HG02943 (cell line): ENCODE results near the gene ZNF185.

Experiments used
- ATAC-seq: cut with Tn5 transposase; IDR thresholded peaks from one replicate; pipeline ENCODE4 v1.9.1; 2021; ENCODE audit warnings: mild to moderate bottlenecking, low read depth, moderate library complexity; ENCODE audit not compliant: unreplicated experiment

ZNF185 gene

DNA sequence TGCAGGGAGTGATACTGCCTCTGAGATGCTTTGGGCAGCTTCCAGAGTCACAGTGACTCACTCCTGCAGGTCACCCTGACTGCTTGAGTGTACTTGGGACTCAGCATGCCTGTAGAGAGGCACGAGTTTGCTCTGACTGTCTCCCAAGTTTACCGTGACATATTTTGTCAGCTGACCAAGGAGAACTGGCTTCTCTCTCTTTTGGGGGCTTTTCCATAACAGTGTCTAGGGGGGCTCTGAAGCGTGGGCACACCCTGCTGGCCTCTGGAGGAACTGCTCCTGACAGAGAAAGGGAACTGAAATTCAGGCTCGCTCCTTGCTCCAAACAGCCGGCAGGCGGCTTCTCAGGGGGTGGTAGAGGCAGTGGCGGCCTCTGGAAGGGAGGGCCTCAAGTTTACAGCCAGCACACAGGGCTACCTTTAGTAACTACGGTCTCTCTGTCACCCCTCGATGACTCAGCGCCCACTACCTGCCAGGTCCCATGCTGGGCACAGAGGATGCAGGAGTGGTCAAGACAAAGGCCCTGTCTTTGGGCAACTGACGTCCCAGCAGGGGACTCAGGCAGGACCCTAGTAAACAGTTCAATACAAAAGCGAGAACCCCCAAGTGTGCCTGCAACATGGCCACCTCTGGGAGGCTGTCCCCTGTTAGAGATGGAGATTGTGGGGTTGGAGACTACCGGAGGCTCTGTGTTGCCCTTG is 17.8 kb downstream of the ZNF185 start:
- ATAC-seq: peak; percentile 82

DNA sequence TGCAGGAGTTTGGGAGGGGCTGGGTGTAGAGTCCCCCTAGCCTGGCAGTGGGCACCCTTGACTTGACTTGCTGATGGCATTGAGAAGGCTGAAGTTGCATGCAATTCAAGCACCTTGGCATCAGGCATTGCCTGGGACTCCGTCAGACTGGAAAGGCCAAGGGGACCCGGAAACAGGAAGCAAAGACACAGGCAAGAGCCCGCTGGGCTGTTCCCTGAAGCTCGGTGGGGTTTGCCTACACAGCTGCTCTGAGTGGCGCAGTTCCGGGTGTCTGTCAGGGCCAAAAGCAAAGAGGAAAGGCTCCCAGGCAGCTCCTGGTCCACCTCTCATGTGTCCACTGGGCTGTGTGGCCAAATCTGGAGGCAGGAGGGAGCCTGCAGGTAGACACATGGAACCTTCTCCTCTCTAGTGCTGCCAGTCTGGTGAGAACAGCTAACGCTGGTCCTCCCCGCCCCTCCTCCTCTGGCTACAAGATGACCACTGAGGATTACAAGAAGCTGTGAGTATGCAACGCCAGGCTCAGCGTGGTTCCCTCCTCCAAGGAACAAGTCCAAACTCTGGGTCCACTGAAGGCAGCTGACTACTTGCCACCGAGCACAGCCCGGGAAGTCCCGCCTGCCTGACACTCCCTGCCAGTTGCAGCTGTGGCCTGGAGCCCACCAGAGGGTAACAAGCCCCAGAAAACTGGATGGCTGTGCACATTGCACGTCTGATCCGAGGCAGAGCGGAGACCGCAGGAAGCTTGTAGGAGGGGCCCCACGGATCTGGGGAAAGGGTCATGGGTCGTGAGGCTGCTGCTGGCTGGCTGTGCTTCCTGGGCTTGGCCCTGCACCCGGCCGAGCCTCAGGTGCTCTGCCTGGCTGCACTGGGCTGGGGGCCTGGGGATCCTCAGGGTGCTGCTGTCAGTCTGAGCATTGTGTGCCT is 20.1 kb downstream of the ZNF185 start:
- no peak for ATAC-seq

DNA sequence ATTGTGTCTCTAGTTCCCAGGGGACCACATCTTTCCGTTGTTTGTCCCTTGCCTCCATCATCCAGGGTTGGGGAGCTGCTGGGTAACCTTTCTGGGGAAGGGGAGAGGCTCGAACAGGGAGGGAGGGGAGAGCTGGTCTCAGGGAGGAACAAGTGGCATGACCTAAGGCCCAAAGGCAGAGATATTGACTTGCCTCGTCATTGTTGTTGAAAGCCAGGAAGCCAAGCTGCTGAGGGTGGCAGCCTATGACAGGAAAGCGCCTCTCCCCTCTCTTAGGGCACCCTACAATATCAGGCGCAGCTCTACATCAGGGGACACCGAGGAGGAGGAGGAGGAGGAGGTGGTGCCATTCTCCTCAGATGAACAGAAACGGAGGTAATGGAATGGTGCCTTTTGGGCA is 20.8 kb downstream of the ZNF185 start:
- no peak for ATAC-seq

DNA sequence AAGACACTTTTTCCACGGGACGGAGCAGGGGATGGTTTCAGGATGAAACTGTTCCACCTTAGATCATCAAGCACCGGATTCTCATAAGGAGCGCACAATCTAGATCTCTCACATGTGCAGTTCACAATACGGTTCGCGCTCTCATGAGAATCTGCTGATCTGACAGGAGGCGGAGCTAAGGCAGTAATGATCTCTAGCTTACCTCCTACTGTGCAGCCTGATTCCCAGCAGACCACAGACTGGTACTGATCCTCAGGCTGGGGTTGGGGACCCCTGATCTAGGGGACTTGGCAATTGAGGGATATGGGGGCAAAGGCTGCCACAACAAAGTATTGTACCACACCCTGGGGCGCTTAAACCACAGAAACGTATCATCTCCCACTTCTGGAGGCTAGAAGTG is 25.7 kb downstream of the ZNF185 start:
- no peak for ATAC-seq

DNA sequence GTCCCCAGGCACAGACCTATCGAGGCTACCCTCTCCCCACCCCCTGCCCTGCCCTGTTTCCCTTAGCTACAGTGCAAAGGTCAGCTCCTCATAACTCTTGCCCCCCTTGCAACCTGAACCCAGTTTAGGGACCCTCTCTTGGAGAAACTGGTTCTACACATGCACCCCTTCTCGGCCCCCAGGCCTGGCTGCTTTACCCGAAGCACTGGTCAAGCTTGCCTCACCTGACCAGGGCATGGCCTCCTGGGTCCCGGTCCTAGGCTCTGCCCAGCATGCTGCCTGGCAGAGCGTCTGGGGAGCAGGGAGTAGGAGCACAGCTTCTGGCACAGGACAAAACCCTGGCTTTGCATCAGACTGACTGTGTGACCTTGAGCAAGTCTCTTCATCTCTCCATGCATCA is 28.0 kb downstream of the ZNF185 start:
- peak; percentile 16 for ATAC-seq

DNA sequence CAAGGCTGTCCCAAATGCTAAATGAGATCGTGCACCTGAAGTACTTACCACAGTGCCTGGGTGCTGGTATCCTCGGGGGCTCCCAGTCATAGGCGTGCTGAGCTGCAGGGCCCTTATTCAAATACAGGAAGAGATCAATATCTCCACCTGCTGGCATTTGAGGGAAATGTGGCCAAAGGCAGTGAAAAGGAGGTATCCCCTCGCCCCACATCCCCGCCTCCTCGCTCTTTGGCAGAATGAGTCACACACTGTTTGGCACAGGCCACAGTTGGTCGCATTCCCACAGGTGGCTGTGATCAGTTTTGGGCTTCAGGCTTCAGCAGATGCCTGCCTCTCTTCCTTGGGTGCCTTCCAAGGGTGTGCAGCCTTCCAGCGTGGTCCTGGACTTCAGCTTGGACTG is 28.4 kb downstream of the ZNF185 start:
- peak; percentile 79 for ATAC-seq

DNA sequence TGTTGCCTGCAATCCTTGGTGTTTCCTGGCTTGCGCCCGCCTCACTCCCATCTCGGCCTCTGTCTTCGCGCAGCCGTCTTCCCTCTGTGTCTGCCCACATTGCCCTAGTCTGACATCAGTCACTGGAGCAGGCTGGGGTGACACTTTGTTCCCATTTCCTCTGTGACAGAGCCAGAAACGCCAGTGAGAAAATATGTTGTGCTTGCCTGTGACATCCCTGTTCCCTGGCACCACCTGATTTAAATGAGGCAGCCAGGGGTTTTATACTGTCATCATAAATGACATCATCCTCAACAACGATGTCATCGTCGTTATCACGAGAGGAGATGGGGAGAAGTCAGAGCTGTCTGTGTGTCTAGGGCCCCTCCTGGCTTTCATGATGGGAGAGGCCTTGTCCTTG is 29.1 kb downstream of the ZNF185 start:
- no peak for ATAC-seq

DNA sequence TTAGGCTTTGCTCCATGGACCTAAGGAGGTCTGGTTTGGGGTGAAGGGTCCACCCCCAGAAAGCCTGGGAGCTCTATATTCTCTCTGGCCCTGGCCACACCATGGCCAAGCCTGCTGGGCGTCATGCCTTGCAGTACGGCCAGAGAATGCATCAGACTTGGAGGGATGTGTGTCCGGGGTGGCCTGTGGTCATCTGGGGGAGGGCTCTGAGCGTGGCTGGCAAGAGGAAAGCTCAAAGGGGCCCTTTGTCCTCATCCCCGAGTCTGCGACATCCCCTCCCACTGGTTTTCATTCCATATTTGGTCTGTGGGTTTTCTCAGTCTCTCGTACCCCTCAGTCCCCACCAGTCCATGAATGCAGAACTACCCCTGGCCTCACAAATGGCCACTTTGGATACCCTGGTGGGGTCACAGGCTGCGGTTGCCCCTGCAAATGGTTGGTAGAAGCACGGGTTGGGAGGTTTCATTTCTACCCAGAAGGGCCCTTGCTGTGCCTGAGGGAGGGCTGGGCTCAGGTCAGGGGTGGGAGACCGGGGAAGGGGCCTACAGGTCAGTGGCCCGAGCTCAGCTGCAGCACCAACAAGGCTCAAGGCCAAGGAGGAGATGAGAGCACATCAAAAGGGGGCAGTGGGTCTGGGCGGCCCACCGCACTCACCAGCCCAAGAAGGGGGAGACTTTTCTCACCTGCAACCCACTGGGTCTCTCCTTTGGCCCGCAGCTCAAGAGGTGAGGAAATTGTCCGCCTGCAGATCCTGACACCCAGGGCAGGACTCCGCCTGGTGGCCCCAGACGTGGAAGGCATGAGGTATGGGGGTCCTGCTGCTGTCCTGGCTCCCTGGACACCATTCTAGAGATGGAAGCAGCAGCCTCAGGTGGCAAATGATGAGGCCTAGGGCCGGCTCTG is 30.2 kb downstream of the ZNF185 start:
- ATAC-seq: no peak

DNA sequence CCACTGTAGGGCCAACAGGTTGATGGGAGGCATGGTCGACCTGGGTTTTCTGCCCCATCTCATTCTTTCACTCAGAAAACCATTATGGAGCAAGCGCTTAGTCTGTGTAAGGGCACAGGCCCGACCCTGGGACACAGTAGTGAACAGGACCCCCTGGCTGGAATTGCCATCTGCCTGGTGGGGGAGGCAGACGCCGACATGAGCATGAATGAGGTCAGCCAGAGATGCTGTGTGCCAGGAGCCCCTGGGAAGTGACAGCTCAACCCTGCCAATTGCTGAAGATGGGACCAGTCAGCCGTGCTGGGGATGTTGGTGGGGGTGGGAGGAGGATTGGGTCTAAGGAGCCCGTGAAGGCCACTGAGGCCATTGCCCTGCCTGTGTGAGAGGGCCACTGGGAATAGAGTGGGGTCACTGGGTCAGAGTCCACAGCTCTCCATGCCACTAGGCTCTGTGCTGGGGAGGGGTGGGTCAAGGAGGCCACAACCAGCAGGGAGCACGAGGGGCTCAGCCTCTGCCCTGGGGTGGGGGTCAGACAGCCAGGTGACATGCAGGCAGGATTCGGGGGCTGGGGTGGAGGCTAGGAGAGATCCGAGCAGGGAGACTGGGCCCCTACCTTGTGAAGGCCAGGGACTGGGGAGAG is 31.0 kb downstream of the ZNF185 start:
- no peak for ATAC-seq

DNA sequence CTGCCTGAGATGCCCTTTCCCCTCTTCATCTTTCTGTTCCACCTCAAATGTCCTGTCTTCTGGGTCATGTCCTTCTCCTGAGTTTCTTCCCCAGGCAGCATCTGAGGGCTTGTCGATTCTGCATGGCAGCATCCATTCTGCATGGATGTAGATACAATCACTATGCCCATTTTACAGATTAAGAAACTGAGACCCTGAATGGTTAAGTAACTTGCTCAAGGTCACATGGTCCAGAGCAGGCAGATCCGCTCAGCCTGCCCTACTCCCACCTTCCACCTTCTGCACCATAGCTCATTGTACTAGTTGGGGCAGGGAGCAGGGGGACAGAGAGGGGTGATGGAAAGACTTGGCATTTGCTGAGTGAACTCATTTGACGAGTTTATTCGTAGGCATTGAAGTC is 32.0 kb downstream of the ZNF185 start:
- no peak for ATAC-seq

DNA sequence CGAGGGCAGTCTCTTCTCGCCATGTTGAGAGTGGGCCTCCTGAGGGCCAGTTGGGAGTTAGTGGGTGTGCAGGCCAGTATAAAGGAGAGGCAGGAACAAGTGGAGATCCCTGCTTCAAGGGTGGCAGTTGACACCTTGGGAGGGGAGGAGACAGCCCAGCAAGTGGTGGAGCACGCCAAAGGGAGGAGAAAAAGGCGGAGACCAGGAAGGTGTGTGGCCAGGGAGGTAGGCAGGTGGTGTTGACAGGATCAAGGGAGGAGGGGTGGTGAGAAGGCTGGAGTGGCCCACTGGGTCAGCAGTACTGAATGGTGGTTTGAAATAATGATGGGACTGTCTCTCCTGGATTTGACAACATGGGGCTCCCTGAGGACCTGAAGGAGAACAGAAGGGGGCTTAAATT is 32.6 kb downstream of the ZNF185 start:
- ATAC-seq: no peak

DNA sequence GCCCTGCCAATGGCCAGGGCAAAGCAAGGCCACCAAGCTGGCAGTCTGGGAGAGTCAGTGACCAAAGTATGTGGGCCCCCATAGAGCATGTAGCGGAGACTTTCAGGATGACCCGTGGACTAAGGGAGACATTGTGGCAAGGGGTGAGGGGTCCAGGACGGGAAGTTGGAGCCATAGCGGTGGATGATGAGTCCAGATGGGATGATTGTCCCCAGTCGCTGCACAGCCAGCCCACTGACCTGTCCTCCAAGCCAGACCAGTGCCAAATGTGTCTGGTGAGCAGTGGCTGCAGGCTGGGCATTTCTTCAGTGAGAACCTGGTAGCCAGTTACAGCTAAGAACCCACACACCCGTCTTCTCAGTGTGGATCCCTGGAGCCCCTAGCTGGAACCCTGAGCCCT is 34.3 kb downstream of the ZNF185 start:
- ATAC-seq: no peak

DNA sequence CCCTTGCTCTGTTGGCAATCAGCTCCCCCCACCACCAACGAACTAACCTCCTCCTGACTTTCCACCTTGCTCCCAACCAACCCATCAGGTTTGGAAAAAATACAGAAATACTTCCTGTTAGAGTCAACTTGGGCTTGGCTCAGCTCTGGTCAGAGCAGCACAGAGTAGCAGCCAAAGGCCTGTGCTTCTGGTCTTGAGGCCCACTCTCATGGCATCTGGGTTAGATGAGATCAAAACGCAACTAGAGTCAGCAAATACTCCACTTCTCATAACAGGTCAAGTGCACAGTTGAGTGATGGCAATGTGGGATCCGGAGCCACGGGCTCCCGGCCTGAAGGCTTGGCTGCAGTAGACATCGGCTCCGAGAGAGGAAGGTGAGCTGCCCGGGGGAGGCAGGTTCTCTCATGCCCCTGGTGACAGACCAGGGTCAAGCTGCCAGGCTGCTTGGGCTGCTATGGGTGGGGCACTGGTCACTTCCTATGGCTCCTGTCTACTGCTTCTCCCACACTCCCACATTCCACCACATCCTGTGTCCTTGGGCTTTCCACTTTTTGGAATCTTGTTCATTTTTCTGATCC is 34.8 kb downstream of the ZNF185 start:
- no peak for ATAC-seq

DNA sequence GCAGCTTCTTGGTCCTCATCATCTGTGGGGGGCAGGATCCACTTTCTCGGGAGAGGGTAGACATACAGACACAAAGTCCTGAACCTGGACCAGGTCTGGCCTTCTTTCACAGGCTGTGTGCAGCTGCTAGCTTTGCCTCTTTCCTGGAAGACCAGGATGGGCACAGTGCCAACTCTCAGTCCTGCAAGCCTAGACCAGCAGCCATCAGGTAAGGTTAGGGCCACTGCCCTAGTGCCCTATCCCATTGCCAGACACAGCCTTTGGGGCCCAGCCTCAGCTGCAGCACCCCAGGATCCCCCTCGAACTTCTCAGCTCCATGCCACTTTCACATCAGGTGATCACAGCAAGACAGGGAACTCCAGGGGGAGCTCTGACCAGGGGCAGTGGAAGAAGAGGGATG is 38.4 kb downstream of the ZNF185 start:
- ATAC-seq: no peak

DNA sequence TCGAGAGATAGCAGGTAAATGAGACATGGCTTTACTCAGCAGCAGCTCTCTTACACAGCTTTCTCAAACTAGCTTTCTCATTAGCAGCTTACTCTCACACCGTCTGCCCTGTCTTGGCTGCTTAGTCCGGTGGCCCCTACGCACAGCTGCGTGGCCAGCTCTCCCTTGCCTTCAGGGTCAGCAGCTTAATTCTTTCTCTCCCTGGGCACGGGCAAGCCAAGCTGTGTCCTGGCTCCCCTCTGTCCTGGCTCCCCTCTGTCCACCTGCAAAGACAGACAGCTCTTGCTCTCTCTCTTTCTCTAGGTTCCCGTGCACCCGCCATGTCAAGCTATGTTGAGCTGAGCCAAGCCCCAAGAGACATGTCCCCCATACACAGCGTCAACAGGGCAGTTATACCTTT is 39.4 kb downstream of the ZNF185 start:
- ATAC-seq: no peak

DNA sequence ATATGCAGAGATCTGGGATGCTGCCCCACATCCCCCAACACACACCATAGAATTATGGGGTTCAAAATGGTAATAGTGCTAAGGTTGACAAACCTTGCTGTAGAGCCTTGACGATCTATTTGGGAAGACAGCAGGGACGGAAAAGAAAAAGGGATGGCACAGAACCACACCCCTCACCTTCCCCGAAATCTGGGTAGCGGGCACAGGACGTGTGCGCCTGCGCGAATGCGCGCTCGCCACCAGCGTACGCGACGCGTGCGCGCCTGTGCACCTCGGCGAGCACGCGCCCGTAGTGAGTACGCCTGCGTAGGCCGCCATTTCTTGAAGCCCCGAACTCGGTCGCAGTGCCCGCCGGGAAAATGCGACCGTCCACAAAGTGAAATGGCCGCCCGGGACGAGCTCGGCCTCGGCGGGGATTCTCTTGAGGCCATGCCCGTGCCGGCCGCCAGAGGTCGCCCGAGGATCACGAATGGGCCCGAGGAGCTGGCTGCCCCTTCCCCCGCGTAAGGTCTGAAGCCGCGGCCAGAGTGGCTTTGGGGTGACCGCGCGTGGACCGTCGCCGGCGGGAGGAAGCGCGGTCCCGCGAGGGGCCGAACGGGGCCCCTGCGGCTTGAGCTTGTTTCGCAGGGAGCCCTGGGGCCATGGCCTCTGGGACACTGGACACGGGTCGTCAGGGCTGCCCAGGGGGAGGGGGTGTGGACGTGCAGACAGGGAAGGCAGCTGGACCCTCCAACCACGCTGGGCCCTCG is 43.6 kb downstream of the ZNF185 start:
- ATAC-seq: peak; percentile 74

DNA sequence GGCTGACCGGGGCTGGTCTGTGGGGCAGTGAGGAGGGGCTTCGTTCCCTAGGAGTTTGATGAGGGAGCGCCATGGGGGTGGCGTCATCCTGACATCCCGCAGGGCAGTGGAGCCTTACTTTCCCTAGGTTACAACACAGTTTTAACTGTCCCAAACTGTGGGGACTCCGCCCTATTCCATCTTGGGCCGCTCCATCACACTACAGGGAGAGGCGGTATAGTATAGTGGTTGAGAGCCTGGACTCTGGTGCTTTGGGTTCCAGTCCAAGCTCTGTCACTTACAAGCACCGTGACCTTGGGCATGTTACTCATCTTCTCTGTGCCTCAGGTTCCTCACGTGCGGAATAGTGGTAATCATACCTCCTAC is 44.2 kb downstream of the ZNF185 start:
- no peak for ATAC-seq

DNA sequence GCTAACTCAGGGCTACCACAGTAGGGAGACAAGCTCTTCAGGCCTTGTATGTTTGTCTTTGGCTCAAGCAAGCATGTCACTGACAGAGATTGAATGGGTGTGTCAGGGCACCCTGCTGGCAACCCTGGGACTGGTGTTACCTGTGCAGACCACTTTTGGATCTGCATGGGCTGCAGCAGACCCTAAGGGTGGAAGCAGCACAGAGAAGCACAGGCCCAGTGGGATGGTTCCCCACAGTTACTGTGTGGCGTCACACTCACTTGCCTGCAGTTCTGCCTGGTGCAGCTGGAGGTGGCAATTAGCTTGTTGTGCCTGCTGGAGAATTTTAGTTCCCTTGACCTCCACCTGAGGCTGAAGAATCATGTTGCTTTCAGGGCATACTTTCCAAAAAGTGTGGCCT is 46.0 kb downstream of the ZNF185 start:
- ATAC-seq: no peak
